NCI-H2029 (cell line): ENCODE data around the gene MYOM3.
"Not testable (repeated sequence)": the region's sequence is repeated elsewhere in the genome, so short reads cannot be mapped to it uniquely, and the experiment has no call there.

Experiments
- DNase-seq: peaks from one replicate; lab custom pipeline; 2025; lab: John Stamatoyannopoulos, UW

Gene MYOM3

GRCh38 chr1:24071941-24072340, 40.0 kb downstream of the MYOM3 start:
- no peak for DNase-seq

GRCh38 chr1:24070821-24071393, 41.0 kb downstream of the MYOM3 start:
- peak; percentile 44 for DNase-seq

- no peak for DNase-seq
Measured at GRCh38 chr1:24069817-24070216, 42.1 kb downstream of the MYOM3 start.

- DNase-seq = no peak
Measured at GRCh38 chr1:24067978-24068377, 44.0 kb downstream of the MYOM3 start.

GRCh38 chr1:24065304-24065703, 46.6 kb downstream of the MYOM3 start:
- no peak for DNase-seq

- DNase-seq = no peak
Measured at GRCh38 chr1:24062221-24062620, 49.7 kb downstream of the MYOM3 start.

GRCh38 chr1:24060482-24060881, 51.5 kb downstream of the MYOM3 start:
- DNase-seq = no peak

GRCh38 chr1:24058671-24059455, 53.1 kb downstream of the MYOM3 start:
- DNase-seq = no peak

GRCh38 chr1:24057171-24057570, 54.8 kb downstream of the MYOM3 start:
- DNase-seq = no peak

GRCh38 chr1:24055681-24056080, 56.3 kb downstream of the MYOM3 start:
- DNase-seq = no peak

GRCh38 chr1:24052220-24052619, 59.7 kb downstream of the MYOM3 start:
- no peak for DNase-seq

- DNase-seq = no peak
Measured at GRCh38 chr1:24051206-24051945, 60.6 kb downstream of the MYOM3 start.

- no peak for DNase-seq
Measured at GRCh38 chr1:24049733-24050132, 62.2 kb downstream of the MYOM3 start.

GRCh38 chr1:24048894-24049293, 63.0 kb downstream of the MYOM3 start:
- DNase-seq = not testable (repeated sequence)

- no peak for DNase-seq
Measured at GRCh38 chr1:24048205-24048869, 63.6 kb downstream of the MYOM3 start.

GRCh38 chr1:24047110-24047477, 64.8 kb downstream of the MYOM3 start:
- DNase-seq = no peak

- DNase-seq = no peak
Measured at GRCh38 chr1:24045771-24046170, 66.2 kb downstream of the MYOM3 start.

- DNase-seq = not testable (repeated sequence)
Measured at GRCh38 chr1:24044672-24045071, 67.3 kb downstream of the MYOM3 start.

GRCh38 chr1:24043345-24044032, 68.4 kb downstream of the MYOM3 start:
- peak; percentile 44 for DNase-seq

GRCh38 chr1:24042315-24042714, 69.6 kb downstream of the MYOM3 start:
- DNase-seq = no peak

GRCh38 chr1:24036088-24036487, 75.8 kb downstream of the MYOM3 start:
- no peak for DNase-seq

GRCh38 chr1:24032981-24033380, 79.0 kb downstream of the MYOM3 start:
- DNase-seq = no peak
